Mammary epithelial cell (primary cell): ENCODE results near the gene RNF220.

Experiments
- EZH2 ChIP-seq: IDR thresholded peaks from 2 replicates; pipeline ENCODE4 v1.6.1; 2012; ENCODE audit warnings: low read length, inconsistent platforms, borderline replicate concordance
- TF ChIP-seq, protein P1 (sequence below), 2 donors: IDR thresholded peaks in 1 of 2; conservative IDR thresholded peaks in 1 of 2; 2 replicates each; pipeline ENCODE4 v1.5.1; 2011 to 2012; ENCODE audit warnings: inconsistent platforms in 2 of 2, low read length in 2 of 2, mild to moderate bottlenecking in 2 of 2, control low read depth in 1 of 2, low read depth in 1 of 2; ENCODE audit not compliant: insufficient read depth in 1 of 2; ENCODE audit errors: extremely low read depth in 1 of 2

GRCh38 chr1:44424747-44425146 lies 19.7 kb downstream of the RNF220 start:
- TF ChIP-seq, protein P1, sequence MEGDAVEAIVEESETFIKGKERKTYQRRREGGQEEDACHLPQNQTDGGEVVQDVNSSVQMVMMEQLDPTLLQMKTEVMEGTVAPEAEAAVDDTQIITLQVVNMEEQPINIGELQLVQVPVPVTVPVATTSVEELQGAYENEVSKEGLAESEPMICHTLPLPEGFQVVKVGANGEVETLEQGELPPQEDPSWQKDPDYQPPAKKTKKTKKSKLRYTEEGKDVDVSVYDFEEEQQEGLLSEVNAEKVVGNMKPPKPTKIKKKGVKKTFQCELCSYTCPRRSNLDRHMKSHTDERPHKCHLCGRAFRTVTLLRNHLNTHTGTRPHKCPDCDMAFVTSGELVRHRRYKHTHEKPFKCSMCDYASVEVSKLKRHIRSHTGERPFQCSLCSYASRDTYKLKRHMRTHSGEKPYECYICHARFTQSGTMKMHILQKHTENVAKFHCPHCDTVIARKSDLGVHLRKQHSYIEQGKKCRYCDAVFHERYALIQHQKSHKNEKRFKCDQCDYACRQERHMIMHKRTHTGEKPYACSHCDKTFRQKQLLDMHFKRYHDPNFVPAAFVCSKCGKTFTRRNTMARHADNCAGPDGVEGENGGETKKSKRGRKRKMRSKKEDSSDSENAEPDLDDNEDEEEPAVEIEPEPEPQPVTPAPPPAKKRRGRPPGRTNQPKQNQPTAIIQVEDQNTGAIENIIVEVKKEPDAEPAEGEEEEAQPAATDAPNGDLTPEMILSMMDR (conservative IDR thresholded peaks at IDR 0.05 in 1 of 2, IDR thresholded peaks at IDR 0.05 in 1 of 2; ENCODE audit: extremely low read depth in 1 of 2, insufficient read depth in 1 of 2, low read depth in 1 of 2, low read length in 2 of 2) = no peak
- TF ChIP-seq EZH2 = no peak
